GM12873 (cell line): ENCODE data around the gene CYBC1.

Experiments
- CTCF ChIP-seq: IDR thresholded peaks from 2 replicates; pipeline ENCODE4 v1.5.1; 2012; ENCODE audit warnings: low read depth, mild to moderate bottlenecking, moderate library complexity, low read length, control low read depth; ENCODE audit not compliant: insufficient read depth; ENCODE audit errors: missing control alignments

Gene CYBC1

GRCh38 chr17:82450357-82451106, at the start of gene CYBC1:
CYBC1 (minus strand) TSS chr17:82450752; CDS start chr17:82449254, 1,498 bp downstream.
- TF ChIP-seq CTCF = no peak

- no peak for TF ChIP-seq CTCF
Measured at GRCh38 chr17:82497483-82498405, 47.2 kb upstream of the CYBC1 start.

GRCh38 chr17:82496529-82497434, 46.2 kb upstream of the CYBC1 start:
- no peak for TF ChIP-seq CTCF

- no peak for TF ChIP-seq CTCF
Measured at GRCh38 chr17:82495844-82496528, 45.4 kb upstream of the CYBC1 start.

- peak; percentile 98 for TF ChIP-seq CTCF
Measured at GRCh38 chr17:82494236-82495055, 43.9 kb upstream of the CYBC1 start.

GRCh38 chr17:82493226-82493781, 42.8 kb upstream of the CYBC1 start:
- no peak for TF ChIP-seq CTCF
